ENCODE results near the gene SERTAD1.

- TF ChIP-seq POLR2A (IDR thresholded peaks at IDR 0.05; ENCODE audit: low read length) (no peak), GATA1 (IDR thresholded peaks at IDR 0.05; ENCODE audit: low read depth, low read length) (no peak)
Measured at GRCh38 chr19:40457048-40457447, 31.3 kb upstream of the SERTAD1 start.
